Liver (tissue), 3 donors: Measurements from ENCODE around the gene C1QA.

Experiments
- EGR1 ChIP-seq, 2 donors: IDR thresholded peaks; 2 replicates each; pipeline ENCODE4 v1.6.1; 2016 to 2018; ENCODE audit warnings: antibody characterized with exemption in 2 of 2, low read depth in 2 of 2
- FOXA1 ChIP-seq: IDR thresholded peaks from 2 replicates; pipeline ENCODE4 v1.6.1; 2016; ENCODE audit warnings: antibody characterized with exemption
- HNF4G ChIP-seq: IDR thresholded peaks from 2 replicates; pipeline ENCODE4 v1.6.1; 2016; ENCODE audit warnings: antibody characterized with exemption
- NR2F2 ChIP-seq: IDR thresholded peaks from 2 replicates; pipeline ENCODE4 v1.6.1; 2016; ENCODE audit warnings: antibody characterized with exemption
- RAD21 ChIP-seq, 2 donors: IDR thresholded peaks; 2 replicates each; pipeline ENCODE4 v1.6.1; 2016; ENCODE audit warnings: antibody characterized with exemption in 2 of 2, mild to moderate bottlenecking in 2 of 2
- RXRA ChIP-seq, 2 donors: IDR thresholded peaks; 2 replicates each; pipeline ENCODE4 v1.6.1; 2017 to 2018; ENCODE audit warnings: antibody characterized with exemption in 2 of 2, mild to moderate bottlenecking in 1 of 2
- TF ChIP-seq, protein P1 (sequence below): fragments of 150-350 bp; IDR thresholded peaks from 2 replicates; pipeline ENCODE4 v1.5.1; 2017; ENCODE audit warnings: improper control_type of control experiment, low read depth, low read length; ENCODE audit not compliant: missing input control
- TF ChIP-seq, protein P2 (sequence below): IDR thresholded peaks from 2 replicates; pipeline ENCODE4 v1.6.1; 2016; ENCODE audit warnings: antibody characterized with exemption, mild to moderate bottlenecking
- TF ChIP-seq, protein P3 (sequence below): IDR thresholded peaks from 2 replicates; pipeline ENCODE4 v1.6.1; 2016; ENCODE audit warnings: antibody characterized with exemption
- donor health status: healthy.
- donor health status: healthy.

DNA sequence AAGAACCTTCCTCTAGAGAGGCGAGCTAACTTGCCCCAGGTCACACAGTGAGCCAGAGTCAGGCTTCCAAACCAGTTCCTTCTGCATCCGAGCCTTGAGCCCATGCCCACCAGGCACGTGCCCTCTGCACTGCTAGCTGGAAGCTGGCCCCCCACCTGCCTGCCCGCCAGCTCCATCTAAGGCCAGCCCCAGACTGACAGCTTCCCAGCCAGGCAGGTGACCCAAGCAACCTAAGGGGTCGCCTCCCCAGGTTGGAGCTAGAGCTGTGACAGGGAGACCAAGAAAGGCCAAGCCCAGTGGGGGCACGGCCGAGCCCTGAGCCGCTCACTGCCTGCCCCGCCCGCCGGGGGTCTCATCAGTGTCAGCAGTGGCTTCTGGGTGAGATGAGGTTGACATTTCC, 19.9 kb upstream of the C1QA start:
- TF ChIP-seq, protein P1, sequence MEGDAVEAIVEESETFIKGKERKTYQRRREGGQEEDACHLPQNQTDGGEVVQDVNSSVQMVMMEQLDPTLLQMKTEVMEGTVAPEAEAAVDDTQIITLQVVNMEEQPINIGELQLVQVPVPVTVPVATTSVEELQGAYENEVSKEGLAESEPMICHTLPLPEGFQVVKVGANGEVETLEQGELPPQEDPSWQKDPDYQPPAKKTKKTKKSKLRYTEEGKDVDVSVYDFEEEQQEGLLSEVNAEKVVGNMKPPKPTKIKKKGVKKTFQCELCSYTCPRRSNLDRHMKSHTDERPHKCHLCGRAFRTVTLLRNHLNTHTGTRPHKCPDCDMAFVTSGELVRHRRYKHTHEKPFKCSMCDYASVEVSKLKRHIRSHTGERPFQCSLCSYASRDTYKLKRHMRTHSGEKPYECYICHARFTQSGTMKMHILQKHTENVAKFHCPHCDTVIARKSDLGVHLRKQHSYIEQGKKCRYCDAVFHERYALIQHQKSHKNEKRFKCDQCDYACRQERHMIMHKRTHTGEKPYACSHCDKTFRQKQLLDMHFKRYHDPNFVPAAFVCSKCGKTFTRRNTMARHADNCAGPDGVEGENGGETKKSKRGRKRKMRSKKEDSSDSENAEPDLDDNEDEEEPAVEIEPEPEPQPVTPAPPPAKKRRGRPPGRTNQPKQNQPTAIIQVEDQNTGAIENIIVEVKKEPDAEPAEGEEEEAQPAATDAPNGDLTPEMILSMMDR = no peak
- TF ChIP-seq RXRA (IDR thresholded peaks at IDR 0.05) (no peak), RAD21 (IDR thresholded peaks at IDR 0.05) (no peak), EGR1 (IDR thresholded peaks at IDR 0.05; ENCODE audit: low read depth in 2 of 2) (no peak), HNF4G (no peak), NR2F2 (no peak), FOXA1 (no peak)
- TF ChIP-seq, protein P2, sequence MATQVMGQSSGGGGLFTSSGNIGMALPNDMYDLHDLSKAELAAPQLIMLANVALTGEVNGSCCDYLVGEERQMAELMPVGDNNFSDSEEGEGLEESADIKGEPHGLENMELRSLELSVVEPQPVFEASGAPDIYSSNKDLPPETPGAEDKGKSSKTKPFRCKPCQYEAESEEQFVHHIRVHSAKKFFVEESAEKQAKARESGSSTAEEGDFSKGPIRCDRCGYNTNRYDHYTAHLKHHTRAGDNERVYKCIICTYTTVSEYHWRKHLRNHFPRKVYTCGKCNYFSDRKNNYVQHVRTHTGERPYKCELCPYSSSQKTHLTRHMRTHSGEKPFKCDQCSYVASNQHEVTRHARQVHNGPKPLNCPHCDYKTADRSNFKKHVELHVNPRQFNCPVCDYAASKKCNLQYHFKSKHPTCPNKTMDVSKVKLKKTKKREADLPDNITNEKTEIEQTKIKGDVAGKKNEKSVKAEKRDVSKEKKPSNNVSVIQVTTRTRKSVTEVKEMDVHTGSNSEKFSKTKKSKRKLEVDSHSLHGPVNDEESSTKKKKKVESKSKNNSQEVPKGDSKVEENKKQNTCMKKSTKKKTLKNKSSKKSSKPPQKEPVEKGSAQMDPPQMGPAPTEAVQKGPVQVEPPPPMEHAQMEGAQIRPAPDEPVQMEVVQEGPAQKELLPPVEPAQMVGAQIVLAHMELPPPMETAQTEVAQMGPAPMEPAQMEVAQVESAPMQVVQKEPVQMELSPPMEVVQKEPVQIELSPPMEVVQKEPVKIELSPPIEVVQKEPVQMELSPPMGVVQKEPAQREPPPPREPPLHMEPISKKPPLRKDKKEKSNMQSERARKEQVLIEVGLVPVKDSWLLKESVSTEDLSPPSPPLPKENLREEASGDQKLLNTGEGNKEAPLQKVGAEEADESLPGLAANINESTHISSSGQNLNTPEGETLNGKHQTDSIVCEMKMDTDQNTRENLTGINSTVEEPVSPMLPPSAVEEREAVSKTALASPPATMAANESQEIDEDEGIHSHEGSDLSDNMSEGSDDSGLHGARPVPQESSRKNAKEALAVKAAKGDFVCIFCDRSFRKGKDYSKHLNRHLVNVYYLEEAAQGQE = no peak
- TF ChIP-seq, protein P3, sequence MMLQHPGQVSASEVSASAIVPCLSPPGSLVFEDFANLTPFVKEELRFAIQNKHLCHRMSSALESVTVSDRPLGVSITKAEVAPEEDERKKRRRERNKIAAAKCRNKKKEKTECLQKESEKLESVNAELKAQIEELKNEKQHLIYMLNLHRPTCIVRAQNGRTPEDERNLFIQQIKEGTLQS = no peak
